Endothelial cell of umbilical vein (primary cell): ENCODE results near the gene LGI4.

Source experiments
- CTCF ChIP-seq, 2 donors: IDR thresholded peaks; 1 replicate in 1 of 2; 2 replicates in 1 of 2; pipeline ENCODE4 v1.5.1; 2011; ENCODE audit warnings: low read length in 2 of 2, mild to moderate bottlenecking in 2 of 2, moderate library complexity in 2 of 2, control low read depth in 1 of 2, inconsistent platforms in 1 of 2, low read depth in 1 of 2; ENCODE audit not compliant: insufficient read depth in 1 of 2; ENCODE audit errors: extremely low read depth in 1 of 2
- EZH2 ChIP-seq: IDR thresholded peaks from 2 replicates; pipeline ENCODE4 v1.6.1; 2012; ENCODE audit warnings: borderline replicate concordance, low read depth, mild to moderate bottlenecking, moderate library complexity, low read length, inconsistent platforms; ENCODE audit not compliant: severe bottlenecking
- FOS ChIP-seq: IDR thresholded peaks from 2 replicates; pipeline ENCODE4 v1.6.1; 2011; ENCODE audit warnings: mild to moderate bottlenecking, low read length, moderate library complexity, borderline replicate concordance; ENCODE audit not compliant: insufficient read depth
- POLR2A ChIP-seq: IDR thresholded peaks from 2 replicates; pipeline ENCODE4 v1.6.1; 2012; ENCODE audit warnings: low read depth, mild to moderate bottlenecking, control low read depth, low read length
- POLR2AphosphoS5 ChIP-seq: IDR thresholded peaks from 2 replicates; pipeline ENCODE4 v1.6.1; 2012; ENCODE audit warnings: low read depth, mild to moderate bottlenecking, control low read depth, low read length, moderate library complexity; ENCODE audit not compliant: insufficient read depth

- no peak for TF ChIP-seq CTCF (IDR thresholded peaks at IDR 0.05; ENCODE audit: extremely low read depth in 1 of 2, insufficient read depth in 1 of 2, low read depth in 1 of 2, low read length in 2 of 2)
- TF ChIP-seq EZH2, result no peak
- no peak for TF ChIP-seq POLR2A
- no peak for TF ChIP-seq POLR2AphosphoS5
- no peak for TF ChIP-seq FOS
Observed at GRCh38 chr19:35165200-35166058, 30.6 kb upstream of the LGI4 start.
